GM18508 (cell line): ENCODE measurements around the gene FAM174C.

Experiments used
- ATAC-seq: cut with Tn5 transposase; IDR thresholded peaks from one replicate; pipeline ENCODE4 v1.9.1; 2021; ENCODE audit warnings: moderate number of reproducible peaks; ENCODE audit not compliant: insufficient read depth, unreplicated experiment

FAM174C gene

GRCh38 chr19:1249990-1250436 lies 25.3 kb upstream of the FAM174C start:
- no peak for ATAC-seq

- ATAC-seq, result no peak
These were observed 24.7 kb upstream of the FAM174C start for GRCh38 chr19:1250437-1251260.

- no peak for ATAC-seq
These were observed 23.8 kb upstream of the FAM174C start for GRCh38 chr19:1251330-1252220.

GRCh38 chr19:1252221-1252820 lies 23.0 kb upstream of the FAM174C start:
- no peak for ATAC-seq

GRCh38 chr19:1252821-1253513 lies 22.4 kb upstream of the FAM174C start:
- no peak for ATAC-seq

DNA sequence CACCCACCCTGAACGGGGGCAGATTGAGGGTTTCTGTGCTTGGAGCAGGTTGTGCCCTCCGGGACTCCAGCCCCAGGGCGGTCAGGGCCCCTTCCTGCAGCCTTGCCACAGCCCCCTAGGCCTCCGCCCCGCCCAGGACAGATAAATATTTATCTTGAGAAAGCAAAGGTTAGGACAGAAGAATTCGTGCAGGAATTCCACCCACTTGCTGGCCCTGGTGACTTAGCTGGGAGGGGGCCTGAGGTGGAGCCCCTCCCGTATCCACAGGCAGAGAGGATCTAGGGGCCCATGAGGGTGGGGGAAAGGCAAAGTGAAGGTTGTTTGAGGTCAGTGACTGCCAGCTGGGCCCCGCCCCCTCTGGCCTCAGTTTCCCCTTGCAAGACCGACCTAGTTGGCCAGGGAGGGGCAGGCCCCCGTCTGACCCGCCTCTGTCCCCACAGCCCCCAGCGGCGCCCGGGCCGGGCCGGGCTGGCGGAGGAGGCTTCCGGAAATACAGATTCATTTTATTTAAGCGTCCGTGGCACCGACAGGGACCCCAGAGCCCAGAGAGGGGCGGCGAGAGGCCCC lies 21.7 kb upstream of the FAM174C start:
- no peak for ATAC-seq

- no peak for ATAC-seq
These were observed 21.2 kb upstream of the FAM174C start for GRCh38 chr19:1254081-1254527.

GRCh38 chr19:1254530-1255185 lies 20.7 kb upstream of the FAM174C start:
- no peak for ATAC-seq

DNA sequence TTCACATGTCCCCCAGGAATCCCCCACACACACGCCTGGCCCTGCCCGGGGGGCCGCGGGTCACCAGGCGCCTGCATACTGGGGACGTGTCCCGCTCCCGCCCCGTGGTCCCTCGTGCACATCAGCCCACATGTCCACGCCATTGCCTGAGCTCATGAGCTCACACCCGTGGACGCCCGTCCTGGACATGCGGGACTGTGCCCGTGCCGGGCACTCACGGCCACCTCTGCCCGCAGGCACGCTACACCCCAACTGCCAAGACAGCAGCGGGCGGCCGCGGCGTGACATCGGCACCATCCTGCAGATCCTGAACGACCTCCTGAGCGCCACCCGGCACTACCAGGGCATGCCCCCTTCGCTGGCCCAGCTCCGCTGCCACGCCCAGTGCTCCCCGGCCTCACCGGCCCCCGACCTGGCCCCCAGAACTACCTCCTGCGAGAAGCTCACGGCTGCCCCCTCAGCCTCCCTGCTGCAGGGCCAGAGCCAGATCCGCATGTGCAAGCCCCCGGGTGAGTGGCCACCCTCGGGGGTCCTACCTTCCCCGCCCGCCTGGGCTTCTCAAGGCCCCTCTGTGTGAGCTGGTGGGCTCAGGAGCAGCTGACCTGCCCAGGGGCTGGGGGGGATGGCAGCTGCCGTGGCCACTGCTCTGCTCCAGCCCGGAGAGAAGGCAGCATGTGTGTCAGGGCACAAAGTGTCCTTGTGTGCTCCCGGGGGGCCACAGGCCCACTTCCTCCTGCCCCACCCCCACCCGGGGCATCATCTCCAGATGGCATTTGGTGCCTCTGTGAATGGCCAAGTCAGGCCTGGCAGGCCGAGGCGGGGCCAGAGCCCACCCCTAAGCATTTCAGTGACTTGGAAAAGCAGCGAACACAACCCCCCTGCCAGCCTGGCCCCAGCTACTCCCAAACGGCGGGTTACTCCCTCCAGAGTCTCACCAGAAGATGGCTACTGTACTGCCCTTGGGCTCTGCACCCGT lies 19.9 kb upstream of the FAM174C start:
- ATAC-seq, result no peak

DNA sequence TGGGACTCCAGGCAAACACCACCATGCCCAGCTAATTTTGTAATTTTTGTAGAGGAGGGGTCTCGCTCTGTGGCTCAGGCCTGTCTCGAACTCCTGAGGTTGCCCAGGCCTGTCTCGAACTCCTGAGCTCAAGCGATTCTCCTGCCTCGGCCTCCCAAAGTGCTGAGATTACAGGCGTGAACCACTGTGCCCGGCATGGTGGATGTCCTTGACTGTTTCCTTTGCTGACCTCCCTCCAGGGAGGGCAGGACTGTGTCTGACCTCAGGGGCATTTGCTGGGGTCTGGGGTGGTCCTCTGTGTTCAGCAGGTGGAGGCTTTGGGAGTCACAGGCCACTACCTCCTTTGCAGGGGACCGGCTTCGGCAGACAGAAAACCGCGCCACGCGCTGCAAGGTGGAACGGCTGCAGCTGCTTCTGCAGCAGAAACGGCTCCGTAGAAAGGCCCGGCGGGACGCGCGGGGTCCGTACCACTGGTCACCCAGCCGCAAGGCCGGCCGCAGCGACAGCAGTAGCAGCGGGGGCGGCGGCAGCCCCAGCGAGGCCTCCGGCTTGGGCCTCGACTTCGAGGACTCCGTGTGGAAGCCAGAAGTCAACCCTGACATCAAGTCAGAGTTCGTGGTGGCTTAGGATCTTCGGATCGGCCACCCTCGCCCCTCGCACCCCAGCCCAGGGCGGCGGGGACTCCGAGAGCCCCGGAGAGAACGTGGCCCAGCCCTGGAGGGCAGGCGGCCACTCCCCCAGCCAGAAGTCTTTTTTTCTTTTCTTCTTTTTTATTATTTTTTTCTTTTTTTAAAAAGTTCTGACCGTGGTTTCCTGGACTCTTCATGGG lies 18.5 kb upstream of the FAM174C start:
- no peak for ATAC-seq

- no peak for ATAC-seq
These were observed 17.7 kb upstream of the FAM174C start for GRCh38 chr19:1257475-1258162.

- no peak for ATAC-seq
These were observed 17.2 kb upstream of the FAM174C start for GRCh38 chr19:1258163-1258492.

GRCh38 chr19:1258707-1259205 lies 16.6 kb upstream of the FAM174C start:
- ATAC-seq, result no peak

- ATAC-seq, result no peak
These were observed 16.0 kb upstream of the FAM174C start for GRCh38 chr19:1259206-1259875.

- ATAC-seq, result no peak
These were observed 15.2 kb upstream of the FAM174C start for GRCh38 chr19:1259876-1260748.
